ENCODE results near the gene TMEM176A. TPM values are rescaled to one million over a fixed set of nuclear protein-coding genes. Genes with fewer than 3 reads are reported as not detected.

The TMEM176A gene
- total RNA-seq, 1 donor from 2014 or later, result not detected

- Mint-ChIP-seq H3K27ac (ENCODE audit: unreplicated experiment) (no peak overlapping the region), H3K4me1 (ENCODE audit: low read depth, unreplicated experiment) (peaks cover 15% of the 10 kb centered on the region), H3K27me3 (ENCODE audit: low read depth, unreplicated experiment) (peaks cover 19% of the 10 kb centered on the region), H3K9me3 (ENCODE audit: unreplicated experiment) (no peaks in the 10 kb centered on the region), H3K36me3 (ENCODE audit: low read depth, unreplicated experiment) (no peaks in the 10 kb centered on the region), H3K4me3 (ENCODE audit: unreplicated experiment) (no peak overlapping the region)
- no peaks in the 10 kb centered on the region for H4K20me1 ChIP-seq (ENCODE audit: insufficient read depth, low read length)
- H3K27me3 ChIP-seq (ENCODE audit: insufficient read depth, low read length), result peaks cover 2% of the 10 kb centered on the region
- H3K9ac ChIP-seq (ENCODE audit: low read length), result no peak overlapping the region
- no peak for FAIRE-seq
- H3K79me2 ChIP-seq (ENCODE audit: insufficient read depth, low read length), result no peaks in the 10 kb centered on the region
- H3K4me1 ChIP-seq (ENCODE audit: insufficient read depth, low read length), result no peaks in the 10 kb centered on the region
- H3K27ac ChIP-seq (ENCODE audit: low read depth, low read length), result no peak overlapping the region
- H3K9me3 ChIP-seq (ENCODE audit: insufficient read depth, low read depth, low read length), result no peaks in the 10 kb centered on the region
- no peak overlapping the region for H2AFZ ChIP-seq (ENCODE audit: low read depth, low read length)
- no peaks in the 10 kb centered on the region for H3K36me3 ChIP-seq (ENCODE audit: insufficient read depth, low read length)
- no peak overlapping the region for H3K4me2 ChIP-seq (ENCODE audit: low read length)
- no peak for TF ChIP-seq CTCF (IDR thresholded peaks at IDR 0.05; ENCODE audit: insufficient read depth, low read depth, low read length)
- TF ChIP-seq EZH2 (IDR thresholded peaks at IDR 0.05; ENCODE audit: insufficient read depth, low read length), result no peak
- no peak overlapping the region for H3K4me3 ChIP-seq (ENCODE audit: insufficient read depth, low read depth, low read length)
- DNase-seq (ENCODE audit: low read depth), result no peak
These were observed 19.5 kb upstream of the TMEM176A start for GRCh38 chr7:150781103-150781502.

DNA sequence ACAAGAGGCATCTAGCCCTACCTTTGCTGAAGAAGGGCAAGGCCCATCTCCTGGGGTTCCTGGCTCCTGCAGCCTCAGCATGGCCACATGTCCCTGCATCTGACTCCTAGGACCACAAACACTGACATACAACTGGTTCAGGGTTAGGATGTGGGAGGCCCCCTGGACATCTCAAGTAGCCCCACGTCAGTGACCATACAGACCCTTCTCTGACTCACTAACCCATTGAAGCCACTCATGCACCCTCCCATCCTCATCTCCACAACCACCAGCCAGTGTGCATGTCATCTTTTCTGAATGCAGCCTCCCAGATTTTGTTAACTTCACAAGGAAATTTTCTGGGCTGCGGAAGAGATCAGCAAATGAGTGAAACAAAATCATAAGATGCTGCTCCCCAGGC lies 18.6 kb upstream of the TMEM176A start:
- Histone ChIP-seq H3K79me2 (ENCODE audit: insufficient read depth, low read length) (no peaks in the 10 kb centered on the region), H3K4me2 (ENCODE audit: low read length) (no peak overlapping the region), H4K20me1 (ENCODE audit: insufficient read depth, low read length) (no peaks in the 10 kb centered on the region), H3K9me3 (ENCODE audit: insufficient read depth, low read depth, low read length) (no peaks in the 10 kb centered on the region), H2AFZ (ENCODE audit: low read depth, low read length) (no peak overlapping the region), H3K4me1 (ENCODE audit: insufficient read depth, low read length) (no peaks in the 10 kb centered on the region), H3K27me3 (ENCODE audit: insufficient read depth, low read length) (peaks cover 2% of the 10 kb centered on the region), H3K36me3 (ENCODE audit: insufficient read depth, low read length) (no peaks in the 10 kb centered on the region), H3K4me3 (ENCODE audit: insufficient read depth, low read depth, low read length) (no peak overlapping the region), H3K9ac (ENCODE audit: low read length) (no peak overlapping the region), H3K27ac (ENCODE audit: low read depth, low read length) (no peak overlapping the region)
- H3K4me3 Mint-ChIP-seq (ENCODE audit: unreplicated experiment), result no peak overlapping the region
- H3K9me3 Mint-ChIP-seq (ENCODE audit: unreplicated experiment), result no peaks in the 10 kb centered on the region
- TF ChIP-seq CTCF (IDR thresholded peaks at IDR 0.05; ENCODE audit: insufficient read depth, low read depth, low read length) (no peak), EZH2 (IDR thresholded peaks at IDR 0.05; ENCODE audit: insufficient read depth, low read length) (no peak)
- H3K27ac Mint-ChIP-seq (ENCODE audit: unreplicated experiment), result no peak overlapping the region
- DNase-seq (ENCODE audit: low read depth), result no peak
- H3K27me3 Mint-ChIP-seq (ENCODE audit: low read depth, unreplicated experiment), result peaks cover 19% of the 10 kb centered on the region
- no peaks in the 10 kb centered on the region for H3K36me3 Mint-ChIP-seq (ENCODE audit: low read depth, unreplicated experiment)
- FAIRE-seq, result no peak
- peaks cover 15% of the 10 kb centered on the region for H3K4me1 Mint-ChIP-seq (ENCODE audit: low read depth, unreplicated experiment)

GRCh38 chr7:150784120-150784736 lies 16.3 kb upstream of the TMEM176A start:
- Histone ChIP-seq H3K27ac (ENCODE audit: low read depth, low read length) (no peak overlapping the region), H3K4me1 (ENCODE audit: insufficient read depth, low read length) (no peaks in the 10 kb centered on the region), H3K4me3 (ENCODE audit: insufficient read depth, low read depth, low read length) (no peak overlapping the region), H3K36me3 (ENCODE audit: insufficient read depth, low read length) (no peaks in the 10 kb centered on the region), H3K27me3 (ENCODE audit: insufficient read depth, low read length) (peaks cover 2% of the 10 kb centered on the region), H3K9me3 (ENCODE audit: insufficient read depth, low read depth, low read length) (no peaks in the 10 kb centered on the region), H3K79me2 (ENCODE audit: insufficient read depth, low read length) (no peaks in the 10 kb centered on the region), H4K20me1 (ENCODE audit: insufficient read depth, low read length) (no peaks in the 10 kb centered on the region), H3K4me2 (ENCODE audit: low read length) (no peak overlapping the region), H2AFZ (ENCODE audit: low read depth, low read length) (no peak overlapping the region), H3K9ac (ENCODE audit: low read length) (no peak overlapping the region)
- TF ChIP-seq EZH2 (IDR thresholded peaks at IDR 0.05; ENCODE audit: insufficient read depth, low read length) (no peak), CTCF (IDR thresholded peaks at IDR 0.05; ENCODE audit: insufficient read depth, low read depth, low read length) (no peak)
- FAIRE-seq, result no peak
- Mint-ChIP-seq H3K27ac (ENCODE audit: unreplicated experiment) (no peak overlapping the region), H3K9me3 (ENCODE audit: unreplicated experiment) (no peaks in the 10 kb centered on the region), H3K4me1 (ENCODE audit: low read depth, unreplicated experiment) (peaks cover 15% of the 10 kb centered on the region), H3K36me3 (ENCODE audit: low read depth, unreplicated experiment) (peaks cover 2% of the 10 kb centered on the region), H3K27me3 (ENCODE audit: low read depth, unreplicated experiment) (peaks cover 30% of the 10 kb centered on the region), H3K4me3 (ENCODE audit: unreplicated experiment) (no peak overlapping the region)
- no peak for DNase-seq (ENCODE audit: low read depth)

Measured in astrocyte (in vitro differentiated cells and primary cell).